Measurements from ENCODE around the gene PRR35.

The PRR35 gene

GRCh38 chr16:610513-611381, 50.6 kb downstream of the PRR35 start:
- TF ChIP-seq SIN3A (IDR thresholded peaks at IDR 0.05; ENCODE audit: borderline replicate concordance, insufficient read depth, low read length) (no peak), FOXP2 (optimal IDR thresholded peaks at IDR 0.05; ENCODE audit: borderline replicate concordance, extremely low read depth, extremely low read length, insufficient read depth) (no peak), TAF1 (IDR thresholded peaks at IDR 0.05; ENCODE audit: borderline replicate concordance, insufficient read depth, low read length) (no peak), REST (IDR thresholded peaks at IDR 0.05; ENCODE audit: insufficient read depth in 1 of 2, low read depth in 2 of 2, low read length in 2 of 2) (no peak), POLR2AphosphoS5 (IDR thresholded peaks at IDR 0.05; ENCODE audit: low read depth, low read length) (no peak)

GRCh38 chr16:615122-615521, 54.9 kb downstream of the PRR35 start:
- TF ChIP-seq FOXP2 (optimal IDR thresholded peaks at IDR 0.05; ENCODE audit: borderline replicate concordance, extremely low read depth, extremely low read length, insufficient read depth), result no peak
- TF ChIP-seq TAF1 (IDR thresholded peaks at IDR 0.05; ENCODE audit: borderline replicate concordance, insufficient read depth, low read length), result no peak
- no peak for TF ChIP-seq REST (IDR thresholded peaks at IDR 0.05; ENCODE audit: insufficient read depth in 1 of 2, low read depth in 2 of 2, low read length in 2 of 2)
